Medulla oblongata (tissue), 1 donor: Measurements from ENCODE around the gene CRLF2.
"Not testable (repeated sequence)": the region's sequence is repeated elsewhere in the genome, so short reads cannot be mapped to it uniquely, and the experiment has no call there.

Experiments used
- DNase-seq: peaks from one replicate; pipeline ENCODE4 v3.0.0-alpha.2; 2015; ENCODE audit errors: extremely low spot score

The CRLF2 gene

GRCh38 chrX:1213971-1214370 is 1.5 kb upstream of the CRLF2 start:
- DNase-seq: no peak

GRCh38 chrX:1210844-1211243 is 1.6 kb downstream of the CRLF2 start:
- DNase-seq: no peak

- DNase-seq: no peak
Measured at GRCh38 chrX:1207496-1208025, 4.9 kb downstream of the CRLF2 start.

- DNase-seq: peak; percentile 75
Measured at GRCh38 chrX:1205681-1206611, 6.5 kb downstream of the CRLF2 start.

GRCh38 chrX:1202251-1202650 is 10.2 kb downstream of the CRLF2 start:
- no peak for DNase-seq

- DNase-seq: no peak
Measured at GRCh38 chrX:1196436-1196835, 16.0 kb downstream of the CRLF2 start.

GRCh38 chrX:1192196-1192595 is 20.3 kb downstream of the CRLF2 start:
- not testable (repeated sequence) for DNase-seq

- no peak for DNase-seq
Measured at GRCh38 chrX:1190596-1191145, 21.8 kb downstream of the CRLF2 start.

- DNase-seq: no peak
Measured at GRCh38 chrX:1185561-1185960, 26.9 kb downstream of the CRLF2 start.

GRCh38 chrX:1182211-1182610 is 30.2 kb downstream of the CRLF2 start:
- DNase-seq: no peak

- not testable (repeated sequence) for DNase-seq
Measured at GRCh38 chrX:1181661-1182060, 30.8 kb downstream of the CRLF2 start.

- DNase-seq: no peak
Measured at GRCh38 chrX:1181170-1181569, 31.3 kb downstream of the CRLF2 start.

GRCh38 chrX:1178580-1179057 is 33.8 kb downstream of the CRLF2 start:
- DNase-seq: no peak

- DNase-seq: not testable (repeated sequence)
Measured at GRCh38 chrX:1176531-1177320, 35.7 kb downstream of the CRLF2 start.

- not testable (repeated sequence) for DNase-seq
Measured at GRCh38 chrX:1174609-1175545, 37.6 kb downstream of the CRLF2 start.

- DNase-seq: not testable (repeated sequence)
Measured at GRCh38 chrX:1173435-1173834, 39.0 kb downstream of the CRLF2 start.

GRCh38 chrX:1172496-1172895 is 40.0 kb downstream of the CRLF2 start:
- no peak for DNase-seq

GRCh38 chrX:1171915-1172314 is 40.5 kb downstream of the CRLF2 start:
- not testable (repeated sequence) for DNase-seq

GRCh38 chrX:1170243-1170642 is 42.2 kb downstream of the CRLF2 start:
- no peak for DNase-seq

- no peak for DNase-seq
Measured at GRCh38 chrX:1169189-1169588, 43.3 kb downstream of the CRLF2 start.
